Measurements from ENCODE around the gene JUN.

Gene JUN

DNA sequence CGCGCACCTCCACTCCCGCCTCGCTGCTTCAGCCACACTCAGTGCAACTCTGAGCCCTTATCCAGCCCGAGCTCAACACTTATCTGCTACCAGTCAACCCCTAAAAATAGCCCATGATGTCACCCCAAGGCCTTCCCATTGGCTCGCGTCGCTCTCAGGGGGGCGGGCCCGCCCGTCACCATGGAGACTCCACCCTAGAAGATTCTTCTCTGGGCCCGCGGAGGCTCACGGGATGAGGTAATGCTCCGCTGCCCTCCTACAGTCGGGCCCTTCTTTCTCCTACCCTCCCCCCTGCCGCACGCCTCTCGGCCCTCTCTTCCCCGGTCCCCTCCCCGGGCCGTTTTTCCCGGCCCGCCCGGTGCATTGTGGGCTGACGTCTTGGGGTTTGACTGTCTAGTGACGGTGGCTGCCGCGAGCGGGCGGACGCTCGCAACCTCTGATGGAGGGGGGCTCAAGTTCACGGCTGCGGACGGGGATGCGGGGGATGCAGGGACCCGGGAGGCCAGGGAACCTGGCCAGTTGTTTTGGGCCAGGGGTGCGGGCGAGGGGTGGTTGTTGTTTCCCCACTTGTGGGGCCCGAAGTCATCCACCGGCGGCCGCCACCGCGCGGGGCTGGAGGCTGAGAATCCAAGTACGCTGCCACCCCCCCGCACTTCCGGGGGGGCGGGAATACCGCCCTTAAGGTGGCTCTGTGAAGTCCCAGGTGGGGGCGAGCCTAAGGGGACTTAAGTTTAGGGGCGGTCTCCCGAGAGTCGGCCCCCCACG, at the start of gene JUN:
Gene JUN (minus strand): TSS at position 55 of the 765 bp plus-strand sequence. CDS start 977 bp downstream, outside the sequence.
- H3K4me3 ChIP-seq (ENCODE audit: low read depth, low read length): peak within 1 kb of the TSS; percentile 91
- peak; percentile 99 for DNase-seq (ENCODE audit: low read depth)

DNA sequence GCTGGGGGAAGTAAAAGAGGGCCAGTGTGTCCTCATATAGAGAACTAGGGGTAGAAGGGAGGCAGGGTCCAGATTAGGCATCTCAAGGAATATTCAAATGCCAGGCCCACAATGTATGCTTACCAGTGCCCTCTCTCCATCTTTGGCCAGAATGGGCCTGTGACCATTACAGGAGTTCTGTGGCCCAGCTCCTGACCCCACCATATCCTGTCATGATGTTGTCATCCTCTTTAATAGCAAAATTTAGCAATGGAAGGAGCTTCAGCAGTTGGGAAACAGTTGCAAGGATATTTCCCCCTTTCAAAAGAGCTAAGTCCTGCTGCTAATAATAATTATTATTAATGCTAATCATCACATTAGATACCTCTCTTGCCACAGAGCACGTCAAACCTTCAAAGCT, 49.3 kb upstream of the JUN start:
- no peak for DNase-seq (ENCODE audit: low read depth)

GRCh38 chr1:58830291-58830690, 46.4 kb upstream of the JUN start:
- DNase-seq (ENCODE audit: low read depth): no peak
- no peak overlapping the region for H3K4me3 ChIP-seq (ENCODE audit: low read depth, low read length)

More for the DNA sequence above, 49.3 kb upstream of the JUN start:
- H3K4me3 ChIP-seq (ENCODE audit: low read depth, low read length): no peak overlapping the region

DNA sequence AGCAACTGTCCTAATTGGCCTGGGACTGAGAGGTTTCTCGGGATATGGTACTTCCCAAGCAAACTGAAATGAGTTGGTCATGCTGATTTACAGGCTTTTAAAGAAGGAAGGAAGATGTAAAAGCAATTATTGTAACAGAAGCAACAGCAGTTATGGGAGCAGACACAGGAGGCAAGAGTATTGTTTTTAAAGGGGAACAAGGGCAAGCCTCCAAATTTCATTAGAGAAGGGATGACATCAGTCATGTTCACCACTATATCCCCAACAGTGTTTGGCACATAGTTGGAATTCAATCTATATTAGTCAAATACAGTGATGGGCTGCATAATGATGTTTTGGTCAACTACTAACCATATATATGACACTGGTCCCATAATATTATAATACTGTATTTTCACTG, 46.0 kb upstream of the JUN start:
- DNase-seq (ENCODE audit: low read depth): no peak
- no peak overlapping the region for H3K4me3 ChIP-seq (ENCODE audit: low read depth, low read length)

- DNase-seq (ENCODE audit: low read depth): no peak
- H3K4me3 ChIP-seq (ENCODE audit: low read depth, low read length): no peak overlapping the region
These were observed 43.5 kb upstream of the JUN start for GRCh38 chr1:58827298-58827697.

DNA sequence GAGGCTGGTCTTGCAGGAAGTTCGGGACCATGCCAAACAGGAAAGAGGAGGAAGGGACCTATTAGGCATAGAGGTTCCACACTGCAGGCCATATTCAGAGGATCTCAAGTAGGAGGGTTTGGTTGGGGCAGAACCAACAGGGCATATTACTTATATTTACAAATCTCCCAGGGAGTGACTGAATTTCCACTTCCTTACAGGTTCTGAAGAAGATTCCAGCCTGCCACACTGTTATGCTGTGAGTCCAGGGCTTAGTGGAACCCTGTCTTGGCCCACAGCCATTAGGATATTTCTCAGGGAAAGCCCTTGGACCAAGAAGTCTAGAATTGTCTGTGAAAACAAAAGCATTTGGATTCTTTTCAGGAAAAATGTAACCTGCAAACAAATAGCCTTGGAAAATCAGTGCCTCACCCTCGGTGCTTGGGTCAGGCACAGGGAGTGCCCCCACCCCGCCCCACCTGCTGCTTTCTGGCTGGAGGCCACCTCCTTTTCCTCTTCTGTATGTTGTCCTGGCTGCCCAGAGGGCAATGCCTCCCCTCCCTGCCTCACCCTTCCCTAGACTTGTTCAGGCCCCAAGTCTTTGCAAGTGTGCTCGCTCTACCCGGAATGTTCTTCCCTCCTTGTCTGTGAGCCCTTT, 41.0 kb upstream of the JUN start:
- no peak overlapping the region for H3K4me3 ChIP-seq (ENCODE audit: low read depth, low read length)
- no peak for DNase-seq (ENCODE audit: low read depth)

- DNase-seq (ENCODE audit: low read depth): peak; percentile 89
These were observed 39.7 kb upstream of the JUN start for GRCh38 chr1:58823481-58824010.

GRCh38 chr1:58821309-58821708, 37.5 kb upstream of the JUN start:
- H3K4me3 ChIP-seq (ENCODE audit: low read depth, low read length): no peak overlapping the region
- no peak for DNase-seq (ENCODE audit: low read depth)

More at GRCh38 chr1:58823481-58824010, 39.7 kb upstream of the JUN start:
- no peak overlapping the region for H3K4me3 ChIP-seq (ENCODE audit: low read depth, low read length)

- DNase-seq (ENCODE audit: low read depth): no peak
- H3K4me3 ChIP-seq (ENCODE audit: low read depth, low read length): no peak overlapping the region
These were observed 35.1 kb upstream of the JUN start for GRCh38 chr1:58818976-58819375.

GRCh38 chr1:58818075-58818474, 34.2 kb upstream of the JUN start:
- no peak overlapping the region for H3K4me3 ChIP-seq (ENCODE audit: low read depth, low read length)
- peak; percentile 92 for DNase-seq (ENCODE audit: low read depth)

DNA sequence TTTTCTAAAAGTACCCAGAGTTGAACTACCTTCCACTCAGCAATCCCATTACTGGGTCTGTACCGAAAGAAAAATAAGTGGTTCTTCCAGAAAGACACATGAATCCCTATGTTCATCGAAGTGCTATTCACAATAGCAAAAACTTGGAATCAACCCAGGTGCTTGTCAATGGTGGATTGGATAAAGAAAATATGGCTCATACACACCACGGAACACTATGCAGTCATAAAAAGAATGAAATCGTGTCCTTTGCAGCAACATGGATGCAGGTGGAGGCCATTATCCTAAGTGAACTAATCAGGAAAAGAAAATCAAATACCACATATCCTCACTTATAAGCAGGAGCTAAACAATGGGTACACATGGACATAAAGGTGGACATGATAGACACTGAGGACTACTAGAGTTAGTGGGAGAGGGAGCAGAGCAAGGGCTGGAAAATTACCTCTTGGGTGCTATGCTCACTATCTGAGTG, 32.9 kb upstream of the JUN start:
- peak overlapping the region; percentile 51 for H3K4me3 ChIP-seq (ENCODE audit: low read depth, low read length)
- DNase-seq (ENCODE audit: low read depth): no peak

GRCh38 chr1:58816072-58816746, 32.4 kb upstream of the JUN start:
- DNase-seq (ENCODE audit: low read depth): peak; percentile 69
- H3K4me3 ChIP-seq (ENCODE audit: low read depth, low read length): peak overlapping the region; percentile 51

DNA sequence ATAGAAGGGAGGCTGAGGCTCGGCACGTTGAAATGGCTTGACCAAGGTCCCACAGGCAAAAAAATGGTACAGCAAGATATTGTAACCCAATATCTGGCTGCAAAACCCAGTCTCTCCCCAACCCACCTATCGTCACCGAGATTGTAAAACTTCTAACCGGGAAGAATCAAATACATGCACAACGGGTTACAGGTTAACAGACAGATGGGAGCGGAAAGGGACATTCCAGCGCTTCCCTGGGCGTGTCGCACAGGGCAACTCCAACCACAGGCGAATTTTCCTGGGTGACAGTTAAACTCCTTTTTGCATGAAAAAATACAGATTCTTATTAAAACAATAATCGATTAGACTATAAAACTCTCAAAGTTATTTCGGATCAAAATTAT, 31.8 kb upstream of the JUN start:
- DNase-seq (ENCODE audit: low read depth): no peak

GRCh38 chr1:58815069-58815685, 31.3 kb upstream of the JUN start:
- H3K4me3 ChIP-seq (ENCODE audit: low read depth, low read length): peak overlapping the region; percentile 51
- peak; percentile 82 for DNase-seq (ENCODE audit: low read depth)

More for the DNA sequence above, 31.8 kb upstream of the JUN start:
- peak overlapping the region; percentile 51 for H3K4me3 ChIP-seq (ENCODE audit: low read depth, low read length)

- no peak for DNase-seq (ENCODE audit: low read depth)
- H3K4me3 ChIP-seq (ENCODE audit: low read depth, low read length): no peak overlapping the region
These were observed 30.6 kb upstream of the JUN start for GRCh38 chr1:58814251-58815068.

GRCh38 chr1:58813801-58814200, 30.0 kb upstream of the JUN start:
- H3K4me3 ChIP-seq (ENCODE audit: low read depth, low read length): no peak overlapping the region
- DNase-seq (ENCODE audit: low read depth): no peak

DNA sequence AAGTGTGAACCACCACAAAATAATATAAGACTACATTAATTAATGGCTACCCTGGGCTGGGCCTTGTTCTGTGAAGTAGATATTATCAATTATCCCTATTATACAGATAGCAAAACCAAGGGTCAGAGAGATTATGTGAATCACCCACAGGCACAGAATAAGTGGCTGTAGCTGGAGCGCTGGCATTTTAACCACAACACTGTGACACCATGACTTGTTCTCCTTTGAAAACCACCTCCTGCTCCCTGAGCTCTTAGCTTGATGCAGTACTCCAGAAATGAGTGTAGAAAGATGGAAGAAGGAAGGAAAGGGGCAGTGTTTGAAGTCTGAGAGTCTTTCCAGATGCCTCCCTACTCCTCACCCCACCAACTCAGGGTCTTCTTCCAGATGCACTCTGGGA, 29.5 kb upstream of the JUN start:
- no peak for DNase-seq (ENCODE audit: low read depth)

DNA sequence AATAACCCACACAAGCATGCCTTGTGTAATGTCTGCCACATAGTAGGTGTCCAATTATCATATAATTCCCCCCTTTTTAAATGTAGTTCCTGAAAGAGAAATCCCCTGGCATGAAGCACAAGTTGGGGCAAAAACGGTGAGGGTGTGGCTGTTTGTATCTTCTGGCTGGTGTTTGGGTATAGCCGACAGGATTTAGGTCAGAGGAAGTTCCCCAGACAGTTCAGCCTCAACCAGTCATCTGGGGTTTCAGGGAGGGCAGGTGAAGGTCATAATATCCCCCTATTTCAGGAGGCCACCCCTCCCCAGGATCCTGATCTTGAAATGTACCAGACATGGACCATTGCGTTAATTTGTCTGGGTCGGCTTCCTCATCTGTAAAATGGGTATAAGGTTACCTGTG, 29.1 kb upstream of the JUN start:
- no peak overlapping the region for H3K4me3 ChIP-seq (ENCODE audit: low read depth, low read length)
- DNase-seq (ENCODE audit: low read depth): no peak

More for the DNA sequence above, 29.5 kb upstream of the JUN start:
- no peak overlapping the region for H3K4me3 ChIP-seq (ENCODE audit: low read depth, low read length)

DNA sequence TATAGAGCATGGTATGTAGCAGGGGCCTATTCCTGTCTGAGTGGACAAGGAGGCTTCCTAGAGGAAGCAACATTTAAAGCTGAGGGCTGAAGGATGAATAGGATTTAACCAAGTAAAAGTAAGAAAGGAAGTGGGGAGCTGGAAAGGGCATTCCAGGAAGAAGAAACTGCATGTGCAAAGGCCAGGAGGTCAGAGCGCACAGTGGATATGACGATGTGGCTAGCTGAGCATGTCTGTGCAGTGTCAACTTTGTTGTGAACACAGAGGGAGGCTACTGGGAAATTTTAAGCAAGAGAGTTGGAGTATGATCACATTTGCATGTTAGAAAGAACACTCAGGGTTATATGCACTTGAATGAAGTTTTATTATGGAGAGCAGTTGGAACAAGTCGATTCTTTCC, 28.6 kb upstream of the JUN start:
- no peak for DNase-seq (ENCODE audit: low read depth)
- H3K4me3 ChIP-seq (ENCODE audit: low read depth, low read length): no peak overlapping the region
